Gastroesophageal sphincter (tissue), 3 donors: ENCODE data around the gene COL5A1.
A peak's percentile ranks its signal among the peaks of the same experiment; 100 is the strongest.

Source experiments
- POLR2A ChIP-seq, 2 donors: fragments of 450-650 bp; IDR thresholded peaks; one replicate each; pipeline ENCODE4 v1.6.1; 2017; ENCODE audit warnings: antibody characterized with exemption in 2 of 2, mild to moderate bottlenecking in 2 of 2, moderate library complexity in 1 of 2
- POLR2AphosphoS5 ChIP-seq: sonication (generic); formaldehyde crosslinking; IDR thresholded peaks from one replicate; pipeline ENCODE4 v1.6.1; 2017; ENCODE audit warnings: antibody characterized with exemption
- TF ChIP-seq, protein P1 (sequence below), 4 experiments: fragments of 200-600 bp in 2 of 4; fragments of 450-650 bp in 2 of 4; sonication (generic) in 1 of 4; IDR thresholded peaks; one replicate each; pipeline ENCODE4 v1.5.1; 2017 to 2019; ENCODE audit warnings: antibody characterized with exemption in 4 of 4, mild to moderate bottlenecking in 2 of 4, moderate library complexity in 2 of 4

DNA sequence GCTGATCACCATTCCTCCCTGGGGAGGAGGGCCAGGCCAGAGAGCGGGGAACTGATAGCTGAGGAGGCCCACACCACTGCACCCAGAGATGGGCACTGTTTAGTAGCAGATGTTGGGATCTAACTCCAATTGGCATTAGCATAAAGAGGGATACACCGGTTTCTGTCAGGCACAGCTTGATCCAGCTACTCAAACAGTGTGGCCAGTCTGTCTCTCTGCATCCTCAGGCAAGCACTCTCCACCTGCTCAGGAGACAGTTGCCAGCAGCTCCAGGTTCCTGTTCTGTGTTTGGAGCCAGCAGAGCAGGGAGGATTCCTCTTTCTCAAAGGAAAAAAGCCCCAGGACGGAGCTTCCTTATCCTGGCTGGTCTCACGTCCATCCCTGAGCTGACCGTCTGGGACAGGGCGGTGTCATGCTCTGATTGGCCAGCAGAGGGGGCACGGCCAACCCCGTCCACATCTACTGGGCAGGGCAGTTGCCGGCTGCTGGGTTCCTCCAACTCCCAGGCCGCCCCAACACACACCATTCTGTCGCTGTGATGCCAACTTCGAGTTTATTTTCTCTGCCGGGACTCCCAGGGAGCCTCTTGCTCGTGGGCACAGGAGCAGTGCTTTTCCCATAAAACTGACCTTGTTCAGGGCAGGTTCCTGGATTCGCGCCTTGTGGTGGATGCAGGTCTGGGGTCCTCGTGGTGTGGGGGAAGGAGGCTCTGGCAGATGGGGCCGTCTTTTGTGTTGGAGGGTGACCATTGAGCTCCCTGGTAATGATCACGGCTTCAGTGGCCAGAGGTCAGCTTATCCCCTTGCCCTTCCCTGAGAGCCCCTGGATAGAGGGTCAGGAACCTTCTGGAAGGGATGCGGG is 47.9 kb downstream of the COL5A1 start:
- TF ChIP-seq, protein P1, sequence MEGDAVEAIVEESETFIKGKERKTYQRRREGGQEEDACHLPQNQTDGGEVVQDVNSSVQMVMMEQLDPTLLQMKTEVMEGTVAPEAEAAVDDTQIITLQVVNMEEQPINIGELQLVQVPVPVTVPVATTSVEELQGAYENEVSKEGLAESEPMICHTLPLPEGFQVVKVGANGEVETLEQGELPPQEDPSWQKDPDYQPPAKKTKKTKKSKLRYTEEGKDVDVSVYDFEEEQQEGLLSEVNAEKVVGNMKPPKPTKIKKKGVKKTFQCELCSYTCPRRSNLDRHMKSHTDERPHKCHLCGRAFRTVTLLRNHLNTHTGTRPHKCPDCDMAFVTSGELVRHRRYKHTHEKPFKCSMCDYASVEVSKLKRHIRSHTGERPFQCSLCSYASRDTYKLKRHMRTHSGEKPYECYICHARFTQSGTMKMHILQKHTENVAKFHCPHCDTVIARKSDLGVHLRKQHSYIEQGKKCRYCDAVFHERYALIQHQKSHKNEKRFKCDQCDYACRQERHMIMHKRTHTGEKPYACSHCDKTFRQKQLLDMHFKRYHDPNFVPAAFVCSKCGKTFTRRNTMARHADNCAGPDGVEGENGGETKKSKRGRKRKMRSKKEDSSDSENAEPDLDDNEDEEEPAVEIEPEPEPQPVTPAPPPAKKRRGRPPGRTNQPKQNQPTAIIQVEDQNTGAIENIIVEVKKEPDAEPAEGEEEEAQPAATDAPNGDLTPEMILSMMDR (IDR thresholded peaks at IDR 0.05), result peak in 3 of 4 experiments; percentile 85 to 94 (median 91)
- TF ChIP-seq POLR2A (IDR thresholded peaks at IDR 0.05), result no peak
- no peak for TF ChIP-seq POLR2AphosphoS5
